GM23338 (cell line): Measurements from ENCODE around the gene TARBP1. TPM values are rescaled to one million over a fixed set of nuclear protein-coding genes. Genes with fewer than 3 reads are reported as not detected.
A peak's percentile ranks its signal among the peaks of the same experiment; 100 is the strongest.

Experiments
- ATAC-seq: fragments of 200-7000 bp; cut with Tn5 transposase; 3 replicates; pipeline ENCODE4 v1.9.1; 2020
- DNase-seq: peaks from one replicate; pipeline ENCODE4 v3.0.0-alpha.2; 2015; ENCODE audit warnings: low spot score
- H2AFZ ChIP-seq: fragments of 200-600 bp; sonication (generic); 2 replicates; pipeline ENCODE4 v1.8.0; 2016; ENCODE audit warnings: antibody characterized with exemption, mild to moderate bottlenecking, moderate library complexity
- H3F3A ChIP-seq: fragments of 200-600 bp; sonication (generic); replicated peaks from 2 replicates; pipeline ENCODE4 v1.8.0; 2017; ENCODE audit warnings: antibody characterized with exemption, mixed run types, low read depth
- H3K27ac ChIP-seq: fragments of 200-600 bp; sonication (generic); 2 replicates; pipeline ENCODE4 v1.6.1; 2016; ENCODE audit warnings: low read depth
- H3K27me3 ChIP-seq: fragments of 200-600 bp; sonication (generic); 2 replicates; pipeline ENCODE4 v1.8.0; 2016; ENCODE audit warnings: mild to moderate bottlenecking, mixed run types, moderate library complexity; ENCODE audit not compliant: insufficient read depth
- H3K36me3 ChIP-seq: fragments of 200-600 bp; sonication (generic); 2 replicates; pipeline ENCODE4 v1.8.0; 2016; ENCODE audit warnings: mild to moderate bottlenecking; ENCODE audit not compliant: insufficient read depth
- H3K4me1 ChIP-seq: fragments of 200-600 bp; sonication (generic); 2 replicates; pipeline ENCODE4 v1.8.0; 2016; ENCODE audit warnings: mild to moderate bottlenecking, moderate library complexity; ENCODE audit not compliant: insufficient read depth
- H3K4me2 ChIP-seq: fragments of 200-600 bp; sonication (generic); 2 replicates; pipeline ENCODE4 v1.7.1; 2017; ENCODE audit warnings: mixed run types
- H3K4me3 ChIP-seq: fragments of 200-600 bp; sonication (generic); 2 replicates; pipeline ENCODE4 v1.6.1; 2016; ENCODE audit warnings: mixed run types
- H3K79me2 ChIP-seq: fragments of 200-600 bp; sonication (generic); replicated peaks from 2 replicates; pipeline ENCODE4 v1.8.0; 2017; ENCODE audit warnings: mild to moderate bottlenecking; ENCODE audit not compliant: insufficient read depth
- H3K9me2 ChIP-seq: fragments of 200-600 bp; sonication (generic); 2 replicates; pipeline ENCODE4 v1.8.0; 2017; ENCODE audit not compliant: insufficient read depth
- H4K20me1 ChIP-seq: fragments of 200-600 bp; sonication (generic); replicated peaks from 2 replicates; pipeline ENCODE4 v1.8.0; 2017; ENCODE audit warnings: mild to moderate bottlenecking; ENCODE audit not compliant: insufficient read depth
- H3K27ac Mint-ChIP-seq: 2 replicates; pipeline ENCODE4 v1.8.0; 2020; ENCODE audit warnings: inconsistent platforms, mild to moderate bottlenecking, moderate library complexity, mixed read lengths
- H3K27me3 Mint-ChIP-seq: 3 replicates; pipeline ENCODE4 v1.8.0; 2022; ENCODE audit warnings: low read depth, mild to moderate bottlenecking, moderate library complexity, mixed read lengths, inconsistent platforms; ENCODE audit not compliant: insufficient read depth, poor library complexity
- H3K36me3 Mint-ChIP-seq: 3 replicates; pipeline ENCODE4 v1.8.0; 2021; ENCODE audit warnings: low read depth, mild to moderate bottlenecking, inconsistent platforms, moderate library complexity, mixed read lengths
- H3K4me1 Mint-ChIP-seq: 3 replicates; pipeline ENCODE4 v1.8.0; 2020; ENCODE audit warnings: mild to moderate bottlenecking, inconsistent platforms, mixed read lengths
- H3K4me3 Mint-ChIP-seq: 3 replicates; pipeline ENCODE4 v1.8.0; 2021; ENCODE audit warnings: moderate library complexity, mild to moderate bottlenecking, inconsistent platforms, mixed read lengths
- H3K9me3 Mint-ChIP-seq: 3 replicates; pipeline ENCODE4 v1.8.0; 2020; ENCODE audit warnings: moderate library complexity, mild to moderate bottlenecking, inconsistent platforms, mixed read lengths
- CREB1 ChIP-seq: fragments of 250-450 bp; sonication (Bioruptor Pico); IDR thresholded peaks from 2 replicates; pipeline ENCODE4 v1.5.0; 2020; ENCODE audit warnings: low read depth, mild to moderate bottlenecking, moderate library complexity
- EZH2 ChIP-seq: fragments of 200-600 bp; sonication (generic); IDR thresholded peaks from one replicate; pipeline ENCODE4 v1.8.0; 2017; ENCODE audit warnings: antibody characterized with exemption, mild to moderate bottlenecking, low read depth; ENCODE audit not compliant: unreplicated experiment
- EZH2phosphoT487 ChIP-seq: fragments of 200-600 bp; sonication (generic); IDR thresholded peaks from one replicate; pipeline ENCODE4 v1.8.1; 2018; ENCODE audit warnings: antibody characterized with exemption; ENCODE audit not compliant: unreplicated experiment
- JUNB ChIP-seq: IDR thresholded peaks from one replicate; pipeline ENCODE4 v1.6.1; 2016; ENCODE audit warnings: antibody characterized with exemption; ENCODE audit not compliant: unreplicated experiment
- NANOG ChIP-seq: IDR thresholded peaks from 2 replicates; pipeline ENCODE4 v1.6.1; 2016; ENCODE audit warnings: antibody characterized with exemption, borderline replicate concordance
- POLR2AphosphoS5 ChIP-seq: IDR thresholded peaks from 2 replicates; pipeline ENCODE4 v1.6.1; 2016; ENCODE audit warnings: antibody characterized with exemption, low read depth
- ZNF114 ChIP-seq: fragments of 250-450 bp; sonication (Bioruptor Pico); IDR thresholded peaks from 2 replicates; pipeline ENCODE4 v1.5.0; 2020; ENCODE audit warnings: mild to moderate bottlenecking, moderate library complexity
- ZNF331 ChIP-seq: fragments of 250-450 bp; sonication (Bioruptor Pico); IDR thresholded peaks from 2 replicates; pipeline ENCODE4 v1.5.0; 2020; ENCODE audit warnings: low read depth, mild to moderate bottlenecking, moderate library complexity
- polyA plus RNA-seq: library from polyadenylated mRNA; unstranded; fragments of >200 nt; fragmentation: Nextera tagmentation; extraction: Ambion mirVana; gene quantifications from 2 replicates; pipeline ENCODE4 v1.2.1, GENCODE V29; 2016
- total RNA-seq: library from RNA; depleted of rRNA; stranded (reverse); fragments of >200 nt; shearing (Covaris generic); gene quantifications from 2 replicates; pipeline ENCODE4 v1.2.3, GENCODE V29; 2014
- TF ChIP-seq, protein P1 (sequence below): fragments of 250-450 bp; sonication (Bioruptor Pico); IDR thresholded peaks from 2 replicates; pipeline ENCODE4 v1.5.0; 2020; ENCODE audit warnings: mild to moderate bottlenecking, moderate library complexity
- TF ChIP-seq, protein P2 (sequence below): IDR thresholded peaks from one replicate; pipeline ENCODE4 v1.6.1; 2018; ENCODE audit warnings: antibody characterized with exemption; ENCODE audit not compliant: unreplicated experiment
- TF ChIP-seq, protein P3 (sequence below): IDR thresholded peaks from 2 replicates; pipeline ENCODE4 v1.6.1; 2016; ENCODE audit warnings: antibody characterized with exemption

The TARBP1 gene
- total and polyA plus RNA-seq, 2 experiments from 2014 or later = 14.9 to 18.8 TPM

DNA sequence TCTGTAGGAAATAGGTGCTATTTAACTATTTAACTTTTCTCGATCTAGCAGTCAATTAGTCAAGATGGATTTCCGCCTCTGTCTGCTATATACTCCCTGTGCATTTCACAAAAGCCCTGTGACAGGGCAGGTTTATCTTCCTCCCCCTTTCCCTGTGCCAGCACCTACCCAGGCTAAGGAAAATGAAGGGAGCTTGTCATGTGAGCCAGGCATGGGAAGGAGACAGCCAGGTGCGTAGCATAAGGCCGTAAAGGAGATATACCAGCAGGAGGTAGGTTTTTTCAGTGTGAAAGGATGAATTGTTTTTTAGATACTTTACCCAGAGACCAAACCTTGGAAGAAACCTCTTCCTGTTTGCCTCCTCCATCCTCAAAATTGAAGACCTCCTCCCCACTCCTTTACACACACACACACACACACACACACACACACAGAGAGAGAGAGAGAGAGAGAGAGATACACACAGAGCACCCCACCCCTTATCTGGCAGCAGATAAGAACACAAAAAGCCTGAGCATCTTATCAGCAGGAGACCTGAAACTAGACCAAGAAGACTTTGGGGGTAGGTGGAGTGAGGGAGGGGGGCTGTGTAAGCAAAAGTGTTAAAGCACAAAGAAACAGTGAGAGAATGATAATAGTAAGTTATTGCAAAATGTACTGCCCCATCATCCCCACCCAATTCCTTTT lies 12.0 kb upstream of the TARBP1 start:
- Histone ChIP-seq H3K27ac (no peak overlapping the region), H3K79me2 (no peaks in the 10 kb centered on the region), H3K9me2 (no peaks in the 10 kb centered on the region), H3K27me3 (no peaks in the 10 kb centered on the region), H3K4me1 (peaks cover 7% of the 10 kb centered on the region; the same call in 1 of the 2 replicates), H2AFZ (0 out of 2 replicates have a peak overlapping the region, but pooled peaks have one; percentile 7), H3K36me3 (no peaks in the 10 kb centered on the region), H3K4me3 (no peak overlapping the region), H4K20me1 (no peaks in the 10 kb centered on the region), H3K4me2 (no peak overlapping the region), H3F3A (no peaks in the 10 kb centered on the region)
- no peaks in the 10 kb centered on the region for H3K9me3 Mint-ChIP-seq
- TF ChIP-seq, protein P1, sequence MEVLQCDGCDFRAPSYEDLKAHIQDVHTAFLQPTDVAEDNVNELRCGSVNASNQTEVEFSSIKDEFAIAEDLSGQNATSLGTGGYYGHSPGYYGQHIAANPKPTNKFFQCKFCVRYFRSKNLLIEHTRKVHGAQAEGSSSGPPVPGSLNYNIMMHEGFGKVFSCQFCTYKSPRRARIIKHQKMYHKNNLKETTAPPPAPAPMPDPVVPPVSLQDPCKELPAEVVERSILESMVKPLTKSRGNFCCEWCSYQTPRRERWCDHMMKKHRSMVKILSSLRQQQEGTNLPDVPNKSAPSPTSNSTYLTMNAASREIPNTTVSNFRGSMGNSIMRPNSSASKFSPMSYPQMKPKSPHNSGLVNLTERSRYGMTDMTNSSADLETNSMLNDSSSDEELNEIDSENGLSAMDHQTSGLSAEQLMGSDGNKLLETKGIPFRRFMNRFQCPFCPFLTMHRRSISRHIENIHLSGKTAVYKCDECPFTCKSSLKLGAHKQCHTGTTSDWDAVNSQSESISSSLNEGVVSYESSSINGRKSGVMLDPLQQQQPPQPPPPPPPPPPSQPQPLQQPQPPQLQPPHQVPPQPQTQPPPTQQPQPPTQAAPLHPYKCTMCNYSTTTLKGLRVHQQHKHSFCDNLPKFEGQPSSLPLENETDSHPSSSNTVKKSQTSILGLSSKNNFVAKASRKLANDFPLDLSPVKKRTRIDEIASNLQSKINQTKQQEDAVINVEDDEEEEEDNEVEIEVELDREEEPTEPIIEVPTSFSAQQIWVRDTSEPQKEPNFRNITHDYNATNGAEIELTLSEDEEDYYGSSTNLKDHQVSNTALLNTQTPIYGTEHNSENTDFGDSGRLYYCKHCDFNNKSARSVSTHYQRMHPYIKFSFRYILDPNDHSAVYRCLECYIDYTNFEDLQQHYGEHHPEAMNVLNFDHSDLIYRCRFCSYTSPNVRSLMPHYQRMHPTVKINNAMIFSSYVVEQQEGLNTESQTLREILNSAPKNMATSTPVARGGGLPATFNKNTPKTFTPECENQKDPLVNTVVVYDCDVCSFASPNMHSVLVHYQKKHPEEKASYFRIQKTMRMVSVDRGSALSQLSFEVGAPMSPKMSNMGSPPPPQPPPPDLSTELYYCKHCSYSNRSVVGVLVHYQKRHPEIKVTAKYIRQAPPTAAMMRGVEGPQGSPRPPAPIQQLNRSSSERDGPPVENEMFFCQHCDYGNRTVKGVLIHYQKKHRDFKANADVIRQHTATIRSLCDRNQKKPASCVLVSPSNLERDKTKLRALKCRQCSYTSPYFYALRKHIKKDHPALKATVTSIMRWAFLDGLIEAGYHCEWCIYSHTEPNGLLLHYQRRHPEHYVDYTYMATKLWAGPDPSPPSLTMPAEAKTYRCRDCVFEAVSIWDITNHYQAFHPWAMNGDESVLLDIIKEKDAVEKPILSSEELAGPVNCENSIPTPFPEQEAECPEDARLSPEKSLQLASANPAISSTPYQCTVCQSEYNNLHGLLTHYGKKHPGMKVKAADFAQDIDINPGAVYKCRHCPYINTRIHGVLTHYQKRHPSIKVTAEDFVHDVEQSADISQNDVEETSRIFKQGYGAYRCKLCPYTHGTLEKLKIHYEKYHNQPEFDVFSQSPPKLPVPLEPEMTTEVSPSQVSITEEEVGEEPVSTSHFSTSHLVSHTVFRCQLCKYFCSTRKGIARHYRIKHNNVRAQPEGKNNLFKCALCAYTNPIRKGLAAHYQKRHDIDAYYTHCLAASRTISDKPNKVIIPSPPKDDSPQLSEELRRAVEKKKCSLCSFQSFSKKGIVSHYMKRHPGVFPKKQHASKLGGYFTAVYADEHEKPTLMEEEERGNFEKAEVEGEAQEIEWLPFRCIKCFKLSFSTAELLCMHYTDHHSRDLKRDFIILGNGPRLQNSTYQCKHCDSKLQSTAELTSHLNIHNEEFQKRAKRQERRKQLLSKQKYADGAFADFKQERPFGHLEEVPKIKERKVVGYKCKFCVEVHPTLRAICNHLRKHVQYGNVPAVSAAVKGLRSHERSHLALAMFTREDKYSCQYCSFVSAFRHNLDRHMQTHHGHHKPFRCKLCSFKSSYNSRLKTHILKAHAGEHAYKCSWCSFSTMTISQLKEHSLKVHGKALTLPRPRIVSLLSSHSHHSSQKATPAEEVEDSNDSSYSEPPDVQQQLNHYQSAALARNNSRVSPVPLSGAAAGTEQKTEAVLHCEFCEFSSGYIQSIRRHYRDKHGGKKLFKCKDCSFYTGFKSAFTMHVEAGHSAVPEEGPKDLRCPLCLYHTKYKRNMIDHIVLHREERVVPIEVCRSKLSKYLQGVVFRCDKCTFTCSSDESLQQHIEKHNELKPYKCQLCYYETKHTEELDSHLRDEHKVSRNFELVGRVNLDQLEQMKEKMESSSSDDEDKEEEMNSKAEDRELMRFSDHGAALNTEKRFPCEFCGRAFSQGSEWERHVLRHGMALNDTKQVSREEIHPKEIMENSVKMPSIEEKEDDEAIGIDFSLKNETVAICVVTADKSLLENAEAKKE (CRISPR knock-in tag) = no peak
- no peak for TF ChIP-seq NANOG
- no peak for TF ChIP-seq EZH2phosphoT487
- no peak for TF ChIP-seq ZNF331 (CRISPR knock-in tag)
- TF ChIP-seq CREB1 = no peak
- TF ChIP-seq EZH2 = no peak
- TF ChIP-seq, protein P2, sequence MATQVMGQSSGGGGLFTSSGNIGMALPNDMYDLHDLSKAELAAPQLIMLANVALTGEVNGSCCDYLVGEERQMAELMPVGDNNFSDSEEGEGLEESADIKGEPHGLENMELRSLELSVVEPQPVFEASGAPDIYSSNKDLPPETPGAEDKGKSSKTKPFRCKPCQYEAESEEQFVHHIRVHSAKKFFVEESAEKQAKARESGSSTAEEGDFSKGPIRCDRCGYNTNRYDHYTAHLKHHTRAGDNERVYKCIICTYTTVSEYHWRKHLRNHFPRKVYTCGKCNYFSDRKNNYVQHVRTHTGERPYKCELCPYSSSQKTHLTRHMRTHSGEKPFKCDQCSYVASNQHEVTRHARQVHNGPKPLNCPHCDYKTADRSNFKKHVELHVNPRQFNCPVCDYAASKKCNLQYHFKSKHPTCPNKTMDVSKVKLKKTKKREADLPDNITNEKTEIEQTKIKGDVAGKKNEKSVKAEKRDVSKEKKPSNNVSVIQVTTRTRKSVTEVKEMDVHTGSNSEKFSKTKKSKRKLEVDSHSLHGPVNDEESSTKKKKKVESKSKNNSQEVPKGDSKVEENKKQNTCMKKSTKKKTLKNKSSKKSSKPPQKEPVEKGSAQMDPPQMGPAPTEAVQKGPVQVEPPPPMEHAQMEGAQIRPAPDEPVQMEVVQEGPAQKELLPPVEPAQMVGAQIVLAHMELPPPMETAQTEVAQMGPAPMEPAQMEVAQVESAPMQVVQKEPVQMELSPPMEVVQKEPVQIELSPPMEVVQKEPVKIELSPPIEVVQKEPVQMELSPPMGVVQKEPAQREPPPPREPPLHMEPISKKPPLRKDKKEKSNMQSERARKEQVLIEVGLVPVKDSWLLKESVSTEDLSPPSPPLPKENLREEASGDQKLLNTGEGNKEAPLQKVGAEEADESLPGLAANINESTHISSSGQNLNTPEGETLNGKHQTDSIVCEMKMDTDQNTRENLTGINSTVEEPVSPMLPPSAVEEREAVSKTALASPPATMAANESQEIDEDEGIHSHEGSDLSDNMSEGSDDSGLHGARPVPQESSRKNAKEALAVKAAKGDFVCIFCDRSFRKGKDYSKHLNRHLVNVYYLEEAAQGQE = no peak
- no peak for TF ChIP-seq ZNF114 (CRISPR knock-in tag)
- TF ChIP-seq JUNB = no peak
- TF ChIP-seq, protein P3, sequence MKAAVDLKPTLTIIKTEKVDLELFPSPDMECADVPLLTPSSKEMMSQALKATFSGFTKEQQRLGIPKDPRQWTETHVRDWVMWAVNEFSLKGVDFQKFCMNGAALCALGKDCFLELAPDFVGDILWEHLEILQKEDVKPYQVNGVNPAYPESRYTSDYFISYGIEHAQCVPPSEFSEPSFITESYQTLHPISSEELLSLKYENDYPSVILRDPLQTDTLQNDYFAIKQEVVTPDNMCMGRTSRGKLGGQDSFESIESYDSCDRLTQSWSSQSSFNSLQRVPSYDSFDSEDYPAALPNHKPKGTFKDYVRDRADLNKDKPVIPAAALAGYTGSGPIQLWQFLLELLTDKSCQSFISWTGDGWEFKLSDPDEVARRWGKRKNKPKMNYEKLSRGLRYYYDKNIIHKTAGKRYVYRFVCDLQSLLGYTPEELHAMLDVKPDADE = no peak
- no peak for TF ChIP-seq POLR2AphosphoS5
- no peak for DNase-seq
- H3K4me1 Mint-ChIP-seq = peaks cover 21% of the 10 kb centered on the region
- no peaks in the 10 kb centered on the region for H3K27me3 Mint-ChIP-seq
- no peak overlapping the region for H3K4me3 Mint-ChIP-seq
- H3K27ac Mint-ChIP-seq = no peak overlapping the region
- no peaks in the 10 kb centered on the region for H3K36me3 Mint-ChIP-seq
- ATAC-seq = peak; percentile 64; the same call in 2 of the 3 replicates
